GM21447 (cell line): ENCODE data around the gene MAP7D3.

Experiments
- ATAC-seq: cut with Tn5 transposase; IDR thresholded peaks from one replicate; pipeline ENCODE4 v1.9.1; 2021; ENCODE audit not compliant: unreplicated experiment

The MAP7D3 gene

GRCh38 chrX:136206916-136207315 is 44.3 kb downstream of the MAP7D3 start:
- no peak for ATAC-seq

DNA sequence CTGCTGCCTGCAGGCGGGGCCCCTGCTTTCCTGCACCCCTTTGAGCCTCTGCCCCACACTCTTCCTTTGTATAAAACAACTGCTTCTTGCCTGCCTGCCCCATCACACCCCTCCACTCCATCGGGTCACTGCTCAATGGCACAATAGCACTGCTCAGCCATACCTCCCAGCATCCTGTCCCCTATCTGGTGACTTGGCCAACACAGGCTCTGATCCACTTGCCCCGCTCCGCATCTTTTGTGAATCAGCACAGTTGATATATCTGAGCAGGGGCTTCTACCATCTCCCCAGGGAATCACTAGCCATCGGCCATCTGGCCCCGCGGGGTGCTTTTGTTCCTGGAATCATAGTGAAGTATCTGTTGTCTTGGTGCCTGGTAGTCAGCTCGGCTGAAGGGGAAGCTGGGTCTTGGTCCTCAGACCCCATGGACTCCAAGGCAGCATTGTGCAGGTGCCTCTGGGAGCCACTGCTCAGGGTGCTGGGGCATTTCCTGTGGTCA is 45.3 kb downstream of the MAP7D3 start:
- ATAC-seq, result no peak

DNA sequence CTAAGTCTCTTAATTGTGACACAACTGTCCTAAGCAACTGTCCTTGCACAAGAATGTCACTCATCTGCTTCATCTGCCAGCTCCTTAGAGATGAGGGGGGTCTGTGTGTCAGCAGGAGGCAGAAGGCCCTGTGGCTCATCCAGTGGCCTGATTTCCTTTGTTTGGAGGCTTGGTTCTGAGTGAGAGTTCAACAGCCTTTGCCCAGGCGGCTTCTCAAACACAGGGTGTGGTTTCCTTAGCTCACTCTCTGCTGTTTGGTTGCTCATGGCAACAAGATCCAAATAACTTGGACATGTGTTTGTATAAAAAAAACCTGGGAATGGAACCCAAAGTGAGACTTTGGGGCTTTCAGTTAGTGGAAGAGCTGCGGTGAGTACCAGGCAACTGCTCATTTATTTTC is 46.6 kb downstream of the MAP7D3 start:
- ATAC-seq, result no peak

- no peak for ATAC-seq
Observed at GRCh38 chrX:136203951-136204350, 47.2 kb downstream of the MAP7D3 start.

GRCh38 chrX:136203438-136203837 is 47.8 kb downstream of the MAP7D3 start:
- ATAC-seq, result no peak

GRCh38 chrX:136202889-136203288 is 48.3 kb downstream of the MAP7D3 start:
- no peak for ATAC-seq

GRCh38 chrX:136201601-136202000 is 49.6 kb downstream of the MAP7D3 start:
- ATAC-seq, result no peak

GRCh38 chrX:136200466-136200865 is 50.7 kb downstream of the MAP7D3 start:
- ATAC-seq, result no peak

DNA sequence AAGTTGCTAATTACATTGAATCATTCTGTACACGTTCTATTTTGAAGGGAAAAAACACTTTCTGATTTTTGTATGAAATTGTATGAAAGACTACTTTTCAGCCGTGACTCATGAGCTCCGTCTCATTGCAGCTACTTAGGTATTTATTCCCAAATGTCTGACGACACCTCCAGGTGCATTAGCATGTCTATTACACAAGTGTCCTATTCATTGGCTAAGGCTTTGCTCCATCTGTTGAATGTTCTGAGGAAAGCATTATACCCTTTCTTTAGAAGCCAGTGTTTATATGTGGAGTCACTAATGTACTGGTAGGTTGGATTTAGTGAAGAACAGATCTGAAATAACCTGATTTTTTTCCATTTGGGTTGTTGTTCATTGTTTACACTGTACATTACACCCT is 51.8 kb downstream of the MAP7D3 start:
- ATAC-seq, result no peak

- ATAC-seq, result no peak
Observed at GRCh38 chrX:136198678-136199243, 52.4 kb downstream of the MAP7D3 start.

- ATAC-seq, result no peak
Observed at GRCh38 chrX:136198010-136198409, 53.2 kb downstream of the MAP7D3 start.

GRCh38 chrX:136196691-136197155 is 54.5 kb downstream of the MAP7D3 start:
- no peak for ATAC-seq

GRCh38 chrX:136195247-136195646 is 56.0 kb downstream of the MAP7D3 start:
- no peak for ATAC-seq

GRCh38 chrX:136194536-136194935 is 56.7 kb downstream of the MAP7D3 start:
- ATAC-seq, result no peak

- no peak for ATAC-seq
Observed at GRCh38 chrX:136193771-136194170, 57.4 kb downstream of the MAP7D3 start.

GRCh38 chrX:136192839-136193414 is 58.3 kb downstream of the MAP7D3 start:
- ATAC-seq, result no peak

- no peak for ATAC-seq
Observed at GRCh38 chrX:136192135-136192534, 59.1 kb downstream of the MAP7D3 start.

DNA sequence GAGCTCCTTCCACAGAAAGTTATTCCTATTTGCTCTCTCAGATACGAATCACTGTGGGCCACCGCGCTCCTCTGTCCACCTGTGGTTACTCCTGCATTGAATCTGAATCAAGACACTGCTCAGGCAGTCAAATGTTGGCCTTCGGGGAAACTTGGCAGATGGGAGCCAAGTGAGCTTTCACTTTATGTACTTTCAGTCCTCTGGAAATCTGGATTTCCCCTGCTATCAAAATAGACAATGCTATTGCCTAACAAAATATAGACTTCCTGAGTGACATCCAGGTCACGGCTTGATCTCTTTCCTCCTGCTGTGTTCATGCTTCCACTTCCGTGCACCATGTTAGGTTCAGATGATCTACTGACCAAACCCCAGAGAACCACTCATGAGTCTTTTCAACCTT is 60.0 kb downstream of the MAP7D3 start:
- ATAC-seq, result no peak

- ATAC-seq, result no peak
Observed at GRCh38 chrX:136190038-136190713, 61.0 kb downstream of the MAP7D3 start.

DNA sequence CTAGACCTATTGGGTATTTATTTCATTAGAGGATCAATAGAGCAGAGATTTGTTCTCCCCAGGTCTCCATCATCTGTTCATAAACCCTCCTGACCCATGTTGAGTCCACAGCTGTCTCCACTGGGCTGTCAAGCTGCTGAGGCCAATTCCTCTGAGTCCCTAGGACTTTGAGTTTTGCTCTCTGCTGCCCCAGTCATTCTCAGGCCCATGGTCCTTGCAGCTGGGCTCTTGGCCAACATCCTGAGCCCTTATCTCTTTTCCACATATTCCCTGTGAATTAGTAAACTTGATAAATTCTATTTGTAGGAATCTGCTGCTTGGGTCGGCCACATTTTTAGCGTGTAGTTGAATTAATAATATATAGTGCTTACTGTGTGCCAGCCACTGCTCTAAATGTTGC is 62.0 kb downstream of the MAP7D3 start:
- no peak for ATAC-seq

DNA sequence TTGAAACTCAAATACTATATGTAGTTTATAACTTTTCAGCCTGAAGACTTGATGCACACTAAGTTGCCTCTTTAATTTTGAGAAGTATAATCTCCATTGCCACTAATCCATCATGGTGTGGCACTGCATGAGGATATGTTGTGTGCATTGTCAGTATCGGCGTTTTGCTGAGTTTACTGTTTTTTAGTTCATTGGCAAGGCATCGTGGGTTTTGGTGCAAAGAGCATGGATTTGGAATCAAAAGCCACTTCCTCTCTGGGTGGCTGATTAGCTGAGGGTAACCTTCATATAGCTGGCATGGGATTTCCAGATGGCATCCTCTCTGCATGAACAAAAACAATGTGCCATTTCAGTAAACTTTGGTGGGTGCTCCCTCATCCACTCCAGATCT is 65.2 kb downstream of the MAP7D3 start:
- ATAC-seq, result no peak

DNA sequence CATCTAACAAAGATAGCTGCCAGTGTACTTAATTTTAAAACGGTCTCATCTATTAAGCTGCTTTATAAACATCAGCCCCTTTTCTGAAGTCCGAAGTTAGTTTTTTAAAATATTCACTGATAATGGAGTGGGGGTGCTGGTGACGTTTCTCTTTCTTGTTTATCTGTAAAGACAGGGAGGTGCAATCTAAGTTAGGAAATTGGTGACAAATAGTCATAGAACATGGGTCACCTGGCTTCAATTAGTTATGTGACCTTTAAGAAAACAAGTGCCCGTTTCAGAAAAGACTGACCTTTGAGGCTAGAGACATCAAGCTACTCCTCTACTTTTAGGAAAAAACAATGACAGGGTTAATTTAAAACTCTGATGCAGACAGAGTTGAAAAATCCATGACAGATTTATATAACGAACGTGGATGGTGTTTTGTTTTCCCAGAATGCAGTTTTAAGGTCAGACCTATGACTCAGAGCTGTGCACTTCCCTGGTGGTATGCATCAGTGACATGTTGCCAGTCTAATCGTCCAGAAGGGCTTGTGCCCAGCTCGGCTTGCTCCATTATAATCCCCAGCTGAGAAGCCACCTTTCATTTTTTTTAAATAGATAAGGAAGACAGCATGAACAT is 65.7 kb downstream of the MAP7D3 start:
- ATAC-seq, result no peak
